A172 (cell line): Measurements from ENCODE around the gene FRMD3. TPM values are rescaled to one million over a fixed set of nuclear protein-coding genes. Genes with fewer than 3 reads are reported as not detected.

Experiments used
- DNase-seq: peaks from one replicate; pipeline ENCODE4 v3.0.0-alpha.2; 2015; ENCODE audit warnings: low spot score
- total RNA-seq: library from RNA; depleted of rRNA; stranded (reverse); fragments of >200 nt; shearing (Covaris generic); gene quantifications from 2 replicates; pipeline ENCODE4 v1.2.3, GENCODE V29; 2014

Gene FRMD3
- total RNA-seq, 1 experiment from 2014 or later: 6.2 TPM

GRCh38 chr9:83473488-83473971 is 64.7 kb downstream of the FRMD3 start:
- DNase-seq: peak; percentile 49

GRCh38 chr9:83472764-83473163 is 65.4 kb downstream of the FRMD3 start:
- no peak for DNase-seq

GRCh38 chr9:83472221-83472665 is 66.0 kb downstream of the FRMD3 start:
- DNase-seq: peak; percentile 85

GRCh38 chr9:83471241-83471640 is 67.0 kb downstream of the FRMD3 start:
- no peak for DNase-seq

- no peak for DNase-seq
These were observed 68.5 kb downstream of the FRMD3 start for GRCh38 chr9:83469722-83470121.

- no peak for DNase-seq
These were observed 69.4 kb downstream of the FRMD3 start for GRCh38 chr9:83468821-83469220.

GRCh38 chr9:83466877-83467276 is 71.3 kb downstream of the FRMD3 start:
- DNase-seq: no peak

- DNase-seq: no peak
These were observed 71.8 kb downstream of the FRMD3 start for GRCh38 chr9:83466351-83466750.

- no peak for DNase-seq
These were observed 78.4 kb downstream of the FRMD3 start for GRCh38 chr9:83459830-83460229.

GRCh38 chr9:83458530-83458929 is 79.7 kb downstream of the FRMD3 start:
- DNase-seq: no peak

- DNase-seq: no peak
These were observed 81.2 kb downstream of the FRMD3 start for GRCh38 chr9:83457005-83457404.

GRCh38 chr9:83456226-83456625 is 82.0 kb downstream of the FRMD3 start:
- DNase-seq: no peak

GRCh38 chr9:83454076-83454475 is 84.1 kb downstream of the FRMD3 start:
- DNase-seq: no peak

GRCh38 chr9:83451308-83451707 is 86.9 kb downstream of the FRMD3 start:
- DNase-seq: no peak

GRCh38 chr9:83449983-83450382 is 88.2 kb downstream of the FRMD3 start:
- DNase-seq: no peak

GRCh38 chr9:83449166-83449565 is 89.0 kb downstream of the FRMD3 start:
- DNase-seq: no peak

GRCh38 chr9:83448626-83449025 is 89.6 kb downstream of the FRMD3 start:
- DNase-seq: no peak

GRCh38 chr9:83447351-83447750 is 90.8 kb downstream of the FRMD3 start:
- DNase-seq: no peak

GRCh38 chr9:83445703-83446265 is 92.4 kb downstream of the FRMD3 start:
- DNase-seq: no peak

GRCh38 chr9:83444110-83444509 is 94.1 kb downstream of the FRMD3 start:
- peak; percentile 75 for DNase-seq

GRCh38 chr9:83441390-83441789 is 96.8 kb downstream of the FRMD3 start:
- DNase-seq: no peak

- DNase-seq: no peak
These were observed 97.6 kb downstream of the FRMD3 start for GRCh38 chr9:83440641-83441040.

- no peak for DNase-seq
These were observed 102.9 kb downstream of the FRMD3 start for GRCh38 chr9:83435301-83435700.

GRCh38 chr9:83434254-83434653 is 103.9 kb downstream of the FRMD3 start:
- no peak for DNase-seq
